NCI-H1092 treated with DMSO at 0.1 percent for 48 hours (cell line): ENCODE results near the gene KDM1A.

Experiments
- DNase-seq: peaks from one replicate; lab custom pipeline; 2025; lab: John Stamatoyannopoulos, UW

The KDM1A gene

GRCh38 chr1:23110391-23110790, 91.1 kb downstream of the KDM1A start:
- DNase-seq: no peak

- DNase-seq: no peak
These were observed 92.6 kb downstream of the KDM1A start for GRCh38 chr1:23111600-23112535.

GRCh38 chr1:23114424-23115079, 95.3 kb downstream of the KDM1A start:
- no peak for DNase-seq

GRCh38 chr1:23116216-23116836, 97.1 kb downstream of the KDM1A start:
- DNase-seq: no peak

GRCh38 chr1:23116921-23117699, 97.8 kb downstream of the KDM1A start:
- no peak for DNase-seq

- DNase-seq: no peak
These were observed 99.1 kb downstream of the KDM1A start for GRCh38 chr1:23118407-23118806.

- DNase-seq: no peak
These were observed 99.9 kb downstream of the KDM1A start for GRCh38 chr1:23118957-23119792.

DNA sequence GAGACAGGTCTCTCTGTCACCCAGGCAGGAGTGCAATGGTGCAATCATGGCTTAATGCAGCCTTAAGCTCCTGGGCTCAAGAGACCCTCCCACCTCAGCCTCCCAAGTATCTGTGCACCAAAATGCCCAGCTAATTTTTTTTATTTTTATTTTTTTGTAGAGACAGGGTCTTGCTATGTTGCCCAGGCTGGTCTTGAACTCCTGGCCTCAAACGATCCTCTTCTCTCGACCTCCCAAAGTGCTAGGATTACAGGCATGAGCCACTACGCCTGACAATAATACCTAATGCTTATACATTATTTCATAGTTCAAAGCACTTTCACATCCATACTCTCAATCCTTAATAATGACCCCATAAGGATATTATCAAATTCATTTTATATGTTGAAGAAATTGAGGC, 101.1 kb downstream of the KDM1A start:
- no peak for DNase-seq

DNA sequence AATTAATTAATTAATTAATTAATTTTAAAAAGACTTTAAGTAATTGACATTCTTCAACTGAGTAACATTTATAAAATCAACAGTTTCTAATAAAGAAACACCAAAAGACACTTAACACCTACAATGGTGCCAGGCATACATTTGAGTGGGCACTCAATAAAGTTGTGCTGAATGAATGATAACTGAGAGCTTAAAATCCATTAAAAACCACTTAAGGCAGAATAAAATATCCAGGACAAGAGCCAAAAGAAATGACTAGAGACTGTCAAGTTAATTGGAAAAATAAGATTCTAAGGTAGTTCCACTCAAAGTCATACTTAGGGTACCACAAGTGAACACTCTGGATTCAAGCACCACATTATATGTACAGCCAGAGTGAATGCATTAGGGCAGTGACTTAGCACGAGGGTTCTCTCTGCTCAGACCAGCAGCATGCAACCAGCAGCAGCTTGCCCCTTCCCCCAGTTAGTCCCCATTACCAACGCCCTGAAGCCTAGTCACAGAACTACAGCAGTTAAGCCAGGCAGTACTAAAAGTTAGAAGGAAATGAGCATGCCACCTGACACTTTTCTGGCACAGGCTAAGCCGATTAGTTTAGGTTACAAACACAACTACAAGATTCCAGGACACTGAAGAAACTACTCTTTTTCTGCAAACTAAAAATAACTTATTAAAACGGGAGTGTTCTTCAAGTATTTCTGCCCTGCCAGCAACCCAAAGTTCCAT, 102.9 kb downstream of the KDM1A start:
- no peak for DNase-seq

GRCh38 chr1:23122796-23123195, 103.5 kb downstream of the KDM1A start:
- no peak for DNase-seq

GRCh38 chr1:23123528-23123927, 104.3 kb downstream of the KDM1A start:
- no peak for DNase-seq

DNA sequence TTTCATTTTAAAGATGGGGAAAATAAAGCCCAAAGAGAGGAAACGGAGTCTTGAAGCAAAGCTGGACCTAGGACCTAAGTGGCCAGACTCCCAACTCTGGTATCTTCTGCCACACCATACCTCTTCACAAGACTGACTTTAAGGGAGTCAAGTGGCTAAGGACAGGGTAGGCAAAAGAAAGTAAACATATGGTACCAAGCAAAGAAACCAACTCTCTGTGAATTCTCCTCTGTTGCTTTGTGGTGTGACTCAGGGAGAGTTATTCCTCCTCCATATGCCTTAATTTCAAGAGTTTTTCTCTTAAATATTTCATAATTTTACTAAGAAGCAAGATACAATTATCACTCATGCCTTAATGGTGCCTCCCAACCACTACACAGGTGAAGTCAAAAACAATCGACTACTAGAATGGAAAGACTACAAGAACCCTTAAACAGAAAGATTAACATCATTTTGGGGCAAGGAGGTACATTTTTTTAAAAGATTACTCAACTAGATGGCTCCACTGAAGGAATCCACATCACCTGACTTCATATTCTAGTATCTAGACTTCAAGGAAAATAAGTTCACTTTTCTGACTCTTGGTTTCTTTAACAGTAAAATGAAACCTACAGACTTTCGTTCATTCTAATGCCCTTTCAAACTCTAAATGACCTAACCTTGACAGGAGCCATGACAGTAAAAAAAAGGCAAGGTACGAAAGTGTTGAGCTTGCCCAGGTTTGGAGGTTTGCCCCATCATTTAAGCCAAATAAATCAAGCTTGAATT, 105.2 kb downstream of the KDM1A start:
- no peak for DNase-seq

GRCh38 chr1:23125489-23125888, 106.2 kb downstream of the KDM1A start:
- DNase-seq: no peak

DNA sequence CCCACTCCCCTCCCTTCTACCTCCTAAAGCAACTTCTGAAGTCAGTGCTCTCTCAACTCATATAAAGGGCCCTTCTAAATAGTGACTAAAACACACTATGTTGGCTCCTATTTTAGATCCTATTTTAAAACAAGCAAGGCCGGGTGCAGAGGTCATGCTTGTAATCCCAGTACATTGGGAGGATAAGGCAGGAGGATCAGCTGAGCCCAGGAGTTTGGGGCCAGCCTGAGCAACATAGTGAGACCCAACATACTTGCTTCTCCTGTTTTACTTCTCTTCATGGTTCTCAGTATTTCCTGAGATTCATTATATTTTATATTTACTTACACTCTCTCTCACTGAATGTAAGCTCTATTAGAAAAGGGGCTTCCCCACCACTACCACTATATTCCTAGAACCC, 106.9 kb downstream of the KDM1A start:
- DNase-seq: no peak

DNA sequence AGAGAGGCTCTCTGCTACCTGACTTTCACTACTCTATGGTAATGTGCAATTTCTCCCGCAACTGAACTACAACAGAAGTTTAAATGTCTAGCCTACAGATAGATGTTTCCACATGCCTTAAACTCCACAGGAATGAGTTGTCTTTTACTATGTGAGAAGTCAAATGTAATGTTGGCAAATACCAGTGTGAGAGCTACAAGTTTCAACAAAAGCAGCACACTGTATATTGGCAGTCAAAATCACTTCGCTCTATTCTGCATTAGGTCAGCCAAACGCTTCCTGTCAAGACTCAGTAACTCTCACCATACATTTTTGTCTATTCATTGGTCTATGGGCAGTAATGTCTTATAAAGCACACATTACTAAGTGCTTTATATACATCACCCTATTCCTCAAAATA, 107.5 kb downstream of the KDM1A start:
- no peak for DNase-seq

GRCh38 chr1:23129846-23130245, 110.6 kb downstream of the KDM1A start:
- DNase-seq: no peak

- DNase-seq: no peak
These were observed 112.8 kb downstream of the KDM1A start for GRCh38 chr1:23132033-23132432.
